ENCODE results near the gene QKI. TPM values are rescaled to one million over a fixed set of nuclear protein-coding genes. Genes with fewer than 3 reads are reported as not detected.

The QKI gene
- polyA plus RNA-seq, 1 donor = 225 TPM

DNA sequence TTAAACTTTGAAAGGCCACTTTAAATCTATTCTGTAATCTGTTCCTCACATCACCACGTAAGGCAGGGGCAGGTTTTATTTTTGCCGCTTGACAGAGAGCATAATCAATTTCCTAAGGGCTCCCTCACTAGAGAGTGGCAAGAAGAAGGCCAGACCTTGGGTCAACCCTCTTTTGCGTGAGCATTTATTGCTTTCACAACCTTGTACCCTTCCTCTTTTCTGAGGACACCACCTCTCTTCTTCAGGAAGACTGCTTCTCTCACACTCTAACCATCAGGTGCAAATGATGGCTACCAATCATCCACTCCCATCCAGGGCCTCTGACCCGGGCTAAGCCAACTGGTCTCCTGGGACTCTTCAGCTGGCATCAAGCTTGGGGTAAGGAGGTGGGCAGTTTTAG is 25.2 kb upstream of the QKI start:
- no peak for DNase-seq

DNA sequence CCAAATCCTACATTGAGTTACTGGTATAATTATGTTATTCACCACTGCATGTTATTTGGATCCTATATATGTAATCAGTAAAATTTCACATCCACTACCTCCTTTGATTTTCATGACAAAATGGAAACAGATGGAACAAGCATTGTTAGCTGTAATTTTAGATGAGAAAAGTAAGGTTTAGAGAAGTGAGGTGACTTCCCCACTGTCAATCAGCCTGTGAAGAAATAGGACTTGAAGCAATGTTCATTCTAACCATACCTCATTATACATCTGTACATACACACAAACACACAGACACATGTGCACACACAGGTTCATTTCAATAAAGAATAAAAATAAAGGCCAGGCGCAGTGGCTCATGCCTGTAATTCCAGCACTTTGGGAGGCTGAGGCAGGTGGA is 23.7 kb upstream of the QKI start:
- DNase-seq = no peak

DNA sequence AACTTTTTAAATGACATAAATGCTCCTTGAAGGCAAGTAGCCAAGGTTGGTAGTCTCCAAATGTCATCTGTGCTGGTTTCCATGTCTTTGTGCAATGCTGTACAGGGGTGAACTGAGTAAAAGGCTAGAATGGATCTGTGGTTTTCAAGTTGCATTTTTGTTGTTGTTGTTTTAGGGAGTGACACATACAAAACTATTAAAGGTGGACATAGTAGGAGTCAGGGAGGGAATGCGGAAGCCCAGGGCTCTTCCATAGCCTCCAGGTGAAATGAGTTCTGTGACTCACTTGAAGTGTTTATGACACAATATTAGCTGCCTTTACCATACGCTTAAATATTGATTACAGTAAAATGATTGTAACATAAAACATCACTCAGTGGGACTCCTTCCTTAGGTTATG is 22.5 kb upstream of the QKI start:
- no peak for DNase-seq

DNA sequence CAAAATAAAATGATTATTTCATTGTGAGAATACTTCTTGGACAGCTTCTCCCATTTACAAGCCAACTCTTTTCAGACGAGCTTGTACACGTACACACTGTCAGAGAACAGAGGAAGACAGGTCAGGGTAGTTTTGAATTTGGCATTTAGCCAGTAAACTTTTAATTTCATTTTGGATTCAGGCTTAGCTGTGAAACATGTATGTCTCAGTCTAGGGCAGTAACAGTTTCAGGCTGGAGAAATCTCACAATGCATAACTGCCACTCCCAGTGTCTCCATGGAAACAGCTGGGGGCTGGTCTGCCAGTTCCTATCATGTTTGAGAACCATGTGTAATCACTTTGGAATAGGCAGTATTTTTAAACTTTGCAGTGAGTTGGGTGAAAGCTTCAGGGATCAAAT is 22.0 kb upstream of the QKI start:
- no peak for DNase-seq

DNA sequence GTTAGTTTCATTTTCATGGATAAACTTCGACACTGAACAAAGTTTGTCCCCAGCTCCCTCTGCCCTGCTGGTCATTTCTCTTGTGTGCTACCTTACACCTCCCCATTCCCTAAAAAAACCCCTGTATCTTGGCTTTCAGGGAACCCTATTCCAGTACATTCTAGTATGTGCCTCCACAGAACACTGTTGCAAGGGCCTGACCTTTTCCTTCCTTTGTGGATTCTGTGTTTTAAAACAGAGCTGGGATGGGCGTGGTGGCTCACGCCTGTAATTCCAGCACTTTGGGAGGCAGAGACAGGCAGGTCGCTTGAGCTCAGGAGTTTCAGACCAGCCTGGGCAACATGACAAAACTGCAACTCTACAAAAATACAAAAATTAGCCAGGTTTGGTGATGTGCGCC is 20.6 kb upstream of the QKI start:
- DNase-seq = no peak

DNA sequence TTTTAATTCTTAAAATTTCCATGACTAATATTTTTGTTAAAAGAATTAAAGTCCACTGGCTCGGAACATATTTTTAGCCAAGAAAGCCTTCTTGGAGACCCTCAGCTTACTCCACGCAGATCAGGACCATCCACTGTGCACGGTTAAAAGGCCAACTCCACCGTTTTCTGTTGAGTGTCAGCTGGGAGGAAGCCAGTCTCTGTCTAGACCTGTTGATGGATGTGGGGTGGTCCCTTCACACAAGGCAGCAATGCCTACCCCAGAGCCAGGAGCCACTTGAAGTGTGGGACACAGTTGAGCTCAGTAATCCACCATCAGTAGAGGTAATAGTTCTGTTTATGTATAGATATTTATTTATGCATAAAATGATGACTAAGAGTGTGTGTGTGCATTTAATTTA is 19.9 kb upstream of the QKI start:
- DNase-seq = no peak

DNA sequence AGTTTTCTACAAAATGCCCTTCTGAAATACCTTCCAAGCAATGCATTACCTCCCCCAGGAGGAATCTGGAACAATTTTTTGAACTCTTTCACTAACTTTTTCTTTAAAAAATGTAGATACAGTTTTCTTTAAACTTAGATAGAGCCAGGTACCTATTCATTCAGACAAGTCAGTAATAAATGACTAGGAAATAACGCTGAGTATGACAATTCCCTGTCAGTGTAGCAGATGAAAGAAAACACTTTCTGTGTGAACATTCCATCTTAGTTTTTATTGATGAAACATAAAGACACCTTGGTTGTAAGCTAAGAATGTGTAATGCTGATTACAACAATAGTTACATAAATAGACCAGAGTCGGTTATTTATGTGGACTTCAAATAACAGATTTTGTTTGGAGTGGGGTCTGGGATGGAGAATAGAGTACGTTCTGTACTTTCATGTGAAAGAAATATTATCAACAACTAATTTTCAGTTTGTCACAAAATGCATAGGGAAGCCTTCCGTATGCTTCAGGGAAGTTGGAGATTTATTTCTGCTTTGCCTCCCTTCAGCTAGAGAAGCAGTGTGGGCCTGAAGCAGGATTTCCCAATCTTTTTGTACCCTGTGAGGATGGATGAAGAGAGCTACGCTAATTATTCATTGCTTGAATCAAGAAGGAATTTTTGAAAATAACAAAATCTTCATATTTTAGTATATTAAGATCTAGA is 19.2 kb upstream of the QKI start:
- no peak for DNase-seq

DNA sequence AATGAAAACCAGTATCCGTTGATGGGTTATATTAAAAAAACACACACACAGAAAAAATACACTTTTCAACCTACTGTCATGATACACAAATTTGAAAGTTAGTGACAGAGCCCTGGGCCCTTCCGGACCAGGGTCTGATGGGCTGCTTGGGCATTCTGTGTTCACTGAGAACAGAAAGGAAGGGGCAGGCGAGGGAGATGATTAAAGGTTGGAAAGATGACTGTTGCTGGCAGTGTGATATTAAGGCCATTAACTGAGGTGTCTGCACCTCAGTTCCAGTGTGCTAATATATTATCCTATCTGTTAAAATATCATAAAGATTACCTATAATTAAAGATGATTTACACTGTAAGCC is 18.7 kb upstream of the QKI start:
- no peak for DNase-seq

DNA sequence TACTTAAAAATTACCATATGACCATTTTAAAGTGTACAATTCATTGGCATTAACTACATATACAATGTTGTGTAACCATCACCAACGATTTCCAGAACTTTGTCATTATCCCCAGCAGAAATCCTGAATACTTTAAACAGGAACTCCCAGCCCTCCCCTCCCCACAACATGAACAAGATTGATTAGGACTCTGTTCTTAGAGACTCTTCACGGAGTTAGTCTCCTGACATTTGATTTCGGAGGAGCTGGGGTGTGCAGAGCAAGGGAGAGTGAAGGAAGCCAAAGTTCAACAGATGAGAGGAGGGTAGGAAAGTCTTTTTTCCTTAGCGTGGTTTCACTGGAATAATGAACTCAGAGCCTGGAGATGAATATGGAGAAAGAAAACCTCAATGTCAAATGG is 17.2 kb upstream of the QKI start:
- no peak for DNase-seq

DNA sequence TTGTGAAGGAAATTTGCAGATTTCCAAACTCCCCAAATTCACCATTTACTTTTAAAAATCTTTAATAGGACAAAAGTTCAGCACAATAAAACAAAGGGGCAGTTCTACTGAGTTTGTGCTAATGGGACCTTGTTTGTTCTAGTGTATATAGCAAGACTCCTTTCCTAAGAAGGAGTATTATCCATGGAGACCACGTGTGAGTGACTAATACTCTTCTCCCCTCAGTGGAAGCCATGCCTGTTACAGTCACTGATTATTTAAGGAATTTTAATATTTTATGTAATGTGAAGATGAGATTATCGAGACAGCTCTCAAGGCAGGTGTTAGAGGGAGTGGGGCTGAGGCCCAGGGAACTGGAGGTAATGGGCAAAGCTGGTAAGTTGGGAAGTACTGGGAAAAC is 16.4 kb upstream of the QKI start:
- no peak for DNase-seq

DNA sequence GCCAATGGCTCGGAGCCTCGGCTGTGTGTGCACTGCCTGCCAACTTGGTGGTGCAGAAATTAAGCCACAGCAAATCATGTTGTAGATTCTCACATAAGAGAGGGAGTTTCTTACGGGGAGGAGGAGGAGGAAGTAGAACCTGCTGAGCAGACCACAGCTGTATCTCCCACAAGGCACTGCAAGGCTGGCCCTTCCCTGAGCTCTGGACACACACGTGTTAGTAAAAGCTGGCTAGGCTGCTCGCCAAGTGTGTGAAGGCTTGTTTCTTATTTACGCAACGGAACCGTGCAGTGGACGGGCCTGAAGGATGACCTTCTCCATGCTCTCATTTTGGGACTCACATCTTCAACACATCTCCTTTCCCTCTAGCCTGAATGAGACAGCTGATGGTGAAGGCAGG is 15.7 kb upstream of the QKI start:
- DNase-seq = no peak

DNA sequence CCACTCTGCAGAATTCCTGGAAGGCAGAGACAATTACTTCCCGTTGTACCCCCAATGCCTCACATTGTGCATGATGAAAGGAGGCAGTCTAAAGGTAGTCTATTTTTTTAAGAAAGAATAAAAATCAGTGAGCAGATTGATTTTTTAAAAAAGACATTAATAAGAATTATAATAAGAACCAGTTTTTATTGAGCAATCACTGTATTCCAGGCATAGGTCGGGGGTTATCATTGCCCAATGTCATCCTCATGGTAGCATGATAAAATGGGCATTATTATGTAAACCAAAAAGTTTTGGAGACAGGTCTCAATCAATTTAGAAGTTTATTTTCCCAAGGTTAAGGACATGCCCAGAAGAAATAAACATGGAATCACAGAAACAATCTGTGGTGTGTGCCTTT is 14.0 kb upstream of the QKI start:
- DNase-seq = no peak

DNA sequence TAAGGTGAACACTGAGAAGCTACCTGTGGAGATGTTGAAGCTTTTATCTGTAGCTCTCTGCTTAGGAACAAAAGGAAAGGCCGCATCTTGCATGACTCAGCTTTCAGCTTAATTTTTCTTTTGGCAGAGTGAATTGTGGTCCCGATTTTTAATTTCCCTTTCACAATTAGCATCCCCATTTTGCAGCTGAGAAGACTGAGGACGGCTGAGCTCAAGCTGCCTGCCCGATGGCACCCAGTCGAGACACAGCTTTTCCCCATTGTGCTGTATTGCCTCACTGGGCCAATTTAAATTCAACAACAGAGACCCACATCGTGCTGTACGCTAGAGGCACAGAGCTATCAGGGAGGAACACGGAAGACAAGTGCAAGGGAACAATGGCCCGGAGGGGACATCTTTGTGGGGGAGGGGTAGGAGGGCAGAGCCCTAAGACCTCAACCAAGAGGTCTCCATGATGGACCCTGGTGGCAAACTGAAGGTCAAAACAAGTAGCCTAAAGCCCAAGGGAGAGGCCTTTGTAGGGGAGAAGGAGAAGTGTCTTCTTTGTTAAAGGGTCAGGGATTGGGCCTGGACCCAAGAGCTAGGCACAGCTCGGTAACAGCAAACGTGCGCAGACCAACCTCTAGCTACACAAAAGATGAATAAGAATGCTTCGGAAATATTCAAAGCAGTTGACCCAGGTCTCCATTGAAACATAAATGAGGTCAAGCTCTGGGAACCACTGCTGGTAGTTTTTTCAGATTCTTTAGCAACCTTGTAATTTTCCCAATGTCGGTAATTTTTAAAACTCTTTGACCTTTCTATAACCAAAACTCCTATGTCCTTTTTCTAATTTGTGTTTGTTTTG is 13.3 kb upstream of the QKI start:
- no peak for DNase-seq

DNA sequence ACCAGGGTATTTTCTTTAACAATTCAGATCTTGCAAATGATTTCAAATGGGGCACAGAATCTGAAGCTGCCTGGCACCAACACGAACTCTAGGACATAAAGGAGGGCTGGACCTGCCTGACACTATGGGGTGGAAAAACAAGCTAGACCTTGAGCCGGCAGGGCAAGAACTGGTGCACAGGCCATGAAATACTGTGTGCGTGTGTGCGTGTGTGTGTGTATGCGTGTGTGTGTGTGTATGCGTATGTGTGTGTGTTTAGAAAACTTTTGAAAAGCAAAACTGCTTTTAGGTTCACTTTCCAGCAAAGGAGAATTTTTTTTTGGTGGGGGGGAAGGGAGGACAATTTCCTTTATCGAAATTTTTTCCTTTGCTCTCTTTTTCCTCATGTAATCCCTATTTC is 11.9 kb upstream of the QKI start:
- no peak for DNase-seq

DNA sequence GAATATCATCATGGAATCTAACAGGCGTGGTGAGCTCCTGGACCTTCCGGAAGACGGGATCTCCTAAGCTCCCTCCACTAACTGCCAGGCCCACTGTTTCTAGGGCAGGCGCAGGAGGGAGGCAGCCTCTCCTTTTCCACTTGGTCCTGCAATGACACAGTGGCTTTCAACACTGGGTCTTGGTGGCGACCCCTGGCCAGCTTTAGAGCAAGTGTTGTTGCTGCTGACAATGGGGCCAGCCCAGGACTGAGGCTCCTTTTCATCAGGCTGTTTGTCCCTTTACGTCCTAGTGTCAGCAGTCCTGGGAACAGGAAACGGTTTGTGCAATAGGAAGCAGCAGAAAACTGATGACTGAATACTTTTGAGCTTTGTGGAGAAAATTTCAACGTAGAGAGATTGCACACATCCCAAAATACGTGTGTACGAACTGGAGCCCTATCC is 9.7 kb upstream of the QKI start:
- DNase-seq = no peak

DNA sequence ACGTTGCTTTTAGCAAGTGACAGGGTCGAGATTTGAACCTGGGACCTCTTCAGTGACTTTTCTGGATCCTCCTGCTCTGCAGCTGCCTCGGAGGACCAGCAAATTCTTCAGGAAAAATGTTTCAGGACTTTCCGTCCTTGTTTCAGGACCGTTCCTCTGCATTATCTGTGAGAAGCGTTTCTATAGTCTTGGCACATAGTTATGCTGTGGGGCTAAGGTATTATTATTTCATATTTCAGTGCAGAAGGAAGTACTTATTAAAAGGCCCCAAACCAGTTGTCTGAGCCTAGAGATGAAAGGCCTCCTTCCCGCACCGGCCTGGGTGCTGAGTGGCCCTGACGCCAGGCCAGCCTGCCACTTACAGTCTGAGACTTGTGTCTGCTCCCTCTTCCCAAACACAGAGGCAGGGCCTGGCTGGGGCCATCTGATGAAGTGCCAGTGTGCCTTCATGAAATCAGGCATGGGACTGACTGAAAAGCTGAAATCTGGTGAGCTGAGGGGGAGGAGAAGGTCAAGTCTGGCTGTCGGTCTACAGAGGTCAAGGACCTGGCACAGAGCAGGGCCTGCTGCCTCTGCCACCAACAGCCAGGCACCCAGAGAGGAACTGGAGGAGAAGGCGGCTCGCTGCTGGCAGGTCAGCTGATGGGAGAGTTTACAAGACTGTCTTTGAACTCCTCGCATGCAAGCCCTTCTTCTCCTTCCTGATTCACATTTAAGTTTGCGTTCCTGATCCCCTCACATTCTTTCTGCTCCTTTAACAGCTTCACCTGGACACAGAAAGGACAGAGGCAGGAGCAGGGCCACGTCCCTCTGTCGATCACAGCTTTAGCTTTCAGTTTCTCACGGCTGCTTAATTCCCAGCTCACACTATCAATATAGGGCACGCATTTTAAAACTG is 8.9 kb upstream of the QKI start:
- DNase-seq = no peak

DNA sequence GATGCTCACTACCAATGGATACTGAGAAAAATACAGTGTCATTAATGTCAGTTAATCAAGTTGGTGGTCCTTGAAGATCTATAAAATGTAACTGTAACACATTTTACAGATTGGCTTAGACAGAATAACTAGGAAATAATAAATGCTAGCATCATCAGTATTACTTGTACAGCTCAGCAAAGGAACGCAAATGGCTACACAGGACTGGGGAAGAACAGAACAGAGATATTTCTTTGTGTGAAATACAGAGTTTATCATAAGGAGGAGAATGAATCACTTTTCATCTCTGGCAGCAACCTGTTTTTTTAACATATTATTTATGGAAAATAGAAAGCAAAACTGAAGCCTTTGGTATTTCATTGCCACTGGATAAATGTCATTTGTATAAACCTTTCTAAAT is 8.2 kb upstream of the QKI start:
- DNase-seq = no peak

DNA sequence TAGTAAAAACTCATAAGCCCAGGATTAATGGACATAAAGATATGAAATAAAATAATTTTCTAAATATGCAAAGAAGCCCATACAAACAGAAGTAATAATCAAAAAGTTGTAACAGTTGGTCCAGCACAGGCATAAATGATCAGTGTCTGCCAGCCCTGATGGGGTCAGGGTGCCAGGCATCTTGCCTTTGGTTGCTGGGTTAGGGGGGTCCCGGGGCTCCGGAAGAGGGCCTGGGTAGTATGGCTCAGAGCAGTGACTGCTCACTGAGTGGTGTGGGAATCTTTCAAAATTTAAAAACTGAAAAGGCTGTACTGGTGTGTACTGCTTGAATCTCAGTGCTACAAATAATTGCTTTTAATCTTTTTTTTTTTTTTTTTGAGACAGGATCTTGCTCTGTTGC is 7.7 kb upstream of the QKI start:
- no peak for DNase-seq

DNA sequence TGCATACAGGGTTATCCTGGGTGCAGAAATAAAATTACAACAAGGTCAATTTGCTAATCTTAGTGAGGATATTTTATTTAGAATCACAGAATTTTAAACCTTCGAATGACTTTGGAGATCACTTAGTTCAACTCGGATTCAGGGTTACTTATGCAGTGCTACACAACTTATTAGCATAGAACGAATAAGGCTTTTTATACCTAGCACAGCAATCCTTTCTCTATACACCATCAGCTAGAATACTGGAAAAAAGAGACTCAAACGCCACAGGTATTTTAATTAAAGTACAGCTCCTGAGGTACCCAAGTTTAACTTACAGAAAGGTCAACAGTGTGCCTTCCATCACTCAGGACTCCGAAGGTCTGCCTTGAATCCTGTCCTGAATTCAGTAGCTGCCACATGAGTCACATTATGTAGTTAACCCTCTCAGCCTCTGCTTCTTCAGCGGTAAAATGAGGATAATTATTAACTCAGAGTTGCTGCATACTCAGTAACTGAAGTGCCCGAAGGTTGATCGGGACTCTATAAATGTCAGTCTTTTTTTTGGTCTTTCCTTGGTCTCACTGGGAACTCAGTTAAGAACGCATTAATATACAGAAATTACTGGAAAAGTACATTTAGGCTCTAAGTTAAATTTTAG is 6.0 kb upstream of the QKI start:
- DNase-seq = no peak

DNA sequence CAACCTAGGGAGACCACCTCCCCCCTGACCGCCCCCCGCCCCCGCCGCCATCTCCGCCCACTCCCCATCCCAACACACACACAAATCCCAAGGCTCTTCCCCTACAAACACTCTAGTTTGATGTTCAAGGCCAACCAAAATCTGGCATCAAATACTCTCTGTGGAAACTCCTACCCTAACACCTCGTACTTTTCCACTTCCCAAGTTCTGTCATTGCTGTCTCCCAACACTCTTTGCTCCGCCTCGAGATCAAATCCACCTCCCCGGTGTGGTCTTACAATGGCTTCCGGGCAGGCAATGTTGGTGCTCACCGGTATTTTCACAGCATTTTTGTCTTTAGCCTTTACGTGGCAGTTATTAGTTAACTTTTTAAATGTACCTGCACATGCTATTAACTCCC is 4.8 kb upstream of the QKI start:
- DNase-seq = no peak

DNA sequence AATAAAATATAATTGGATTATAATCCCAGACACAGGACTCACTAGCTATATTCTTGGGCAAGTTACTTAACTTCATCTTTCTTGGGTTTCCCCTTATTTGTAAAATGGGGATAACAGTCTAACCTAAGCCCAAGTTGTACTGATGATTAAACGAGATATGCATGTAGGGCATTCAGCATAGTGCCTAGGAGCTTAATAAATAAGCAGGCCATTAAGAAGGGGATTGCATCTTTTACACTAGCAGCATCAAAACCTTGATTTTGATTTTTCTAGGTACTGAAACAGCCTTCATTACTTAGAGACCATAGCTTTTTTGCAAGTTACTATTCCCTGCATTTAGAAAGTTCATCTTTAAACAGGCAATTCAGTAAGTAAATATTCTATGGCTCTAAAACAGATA is 2.2 kb upstream of the QKI start:
- no peak for DNase-seq

DNA sequence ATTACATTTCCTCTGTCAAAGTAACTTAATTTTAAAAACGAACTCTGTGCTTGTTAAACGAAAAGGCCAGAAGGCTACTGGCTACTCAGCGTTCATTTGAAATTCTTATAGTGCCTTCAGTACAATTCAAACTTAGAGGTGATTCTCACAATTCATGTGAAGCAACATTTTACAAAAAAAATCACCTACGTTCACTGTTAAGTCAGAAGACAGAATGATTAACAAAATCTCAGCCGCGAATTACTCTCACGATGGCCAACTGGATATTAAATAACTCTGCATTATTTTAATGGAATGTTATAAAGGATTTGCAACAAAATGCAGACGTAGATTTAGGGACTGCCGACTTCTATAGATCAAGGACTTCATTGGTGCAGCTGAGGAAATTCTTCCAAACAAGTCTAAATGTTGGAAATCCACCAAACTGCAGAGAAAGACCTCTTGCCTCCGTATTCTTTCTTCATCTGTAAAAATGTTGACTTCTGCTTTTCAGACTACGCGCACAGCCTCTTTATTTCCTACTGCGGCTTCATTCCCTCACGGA is 1.6 kb upstream of the QKI start:
- no peak for DNase-seq
